OCI-LY1 (cell line): ENCODE results near the gene CD86.
A peak's percentile ranks its signal among the peaks of the same experiment; 100 is the strongest.

Experiments
- H2AFZ ChIP-seq: fragments of 200-600 bp; sonication (generic), shearing (Covaris generic); 2 replicates; pipeline ENCODE4 v1.6.0; 2014; ENCODE audit warnings: antibody characterized with exemption, mild to moderate bottlenecking, low read length
- H3F3A ChIP-seq: fragments of 200-600 bp; sonication (generic), shearing (Covaris generic); 2 replicates; pipeline ENCODE4 v1.6.0; 2014; ENCODE audit warnings: mild to moderate bottlenecking, antibody characterized with exemption, low read length, moderate library complexity; ENCODE audit not compliant: insufficient read depth
- H3K27ac ChIP-seq: fragments of 200-600 bp; sonication (generic); 2 replicates; pipeline ENCODE4 v1.5.1; 2014; ENCODE audit warnings: low read length, mixed run types, mild to moderate bottlenecking, low read depth; ENCODE audit not compliant: poor library complexity, severe bottlenecking
- H3K27me3 ChIP-seq: fragments of 200-600 bp; sonication (generic); 2 replicates; pipeline ENCODE4 v1.6.0; 2014; ENCODE audit warnings: antibody characterized with exemption, mild to moderate bottlenecking, low read length, moderate library complexity; ENCODE audit not compliant: insufficient read depth
- H3K36me3 ChIP-seq: fragments of 200-600 bp; sonication (generic); 2 replicates; pipeline ENCODE4 v1.6.1; 2014; ENCODE audit warnings: mild to moderate bottlenecking, antibody characterized with exemption, low read length, moderate library complexity, mixed read lengths; ENCODE audit not compliant: insufficient read depth
- H3K4me1 ChIP-seq: fragments of 200-600 bp; sonication (generic); 2 replicates; pipeline ENCODE4 v1.5.1; 2014; ENCODE audit warnings: mild to moderate bottlenecking, low read length, moderate library complexity; ENCODE audit not compliant: insufficient read depth, severe bottlenecking
- H3K4me2 ChIP-seq: fragments of 200-600 bp; sonication (generic), shearing (Covaris generic); 2 replicates; pipeline ENCODE4 v1.6.1; 2014; ENCODE audit warnings: low read length
- H3K4me3 ChIP-seq: fragments of 200-600 bp; sonication (generic); 2 replicates; pipeline ENCODE4 v1.5.1; 2014; ENCODE audit warnings: low read length, low read depth, mild to moderate bottlenecking, mixed read lengths; ENCODE audit not compliant: poor library complexity, severe bottlenecking
- H3K79me2 ChIP-seq: fragments of 200-600 bp; shearing (Covaris generic); 2 replicates; pipeline ENCODE4 v1.6.1; 2016; ENCODE audit warnings: mixed run types, low read length, mixed read lengths; ENCODE audit not compliant: insufficient read depth
- H3K9ac ChIP-seq: fragments of 200-600 bp; sonication (generic), shearing (Covaris generic); 2 replicates; pipeline ENCODE4 v1.6.1; 2014; ENCODE audit warnings: mild to moderate bottlenecking, low read length, mixed read lengths
- H3K9me2 ChIP-seq: fragments of 200-600 bp; sonication (generic), shearing (Covaris generic); 2 replicates; pipeline ENCODE4 v1.6.1; 2014; ENCODE audit warnings: low read depth, mild to moderate bottlenecking, low read length, mixed read lengths
- H3K9me3 ChIP-seq: fragments of 200-600 bp; shearing (Covaris generic); 2 replicates; pipeline ENCODE4 v1.6.1; 2014; ENCODE audit warnings: low read length, mixed read lengths
- H4K20me1 ChIP-seq: fragments of 200-600 bp; sonication (generic), shearing (Covaris generic); 2 replicates; pipeline ENCODE4 v1.6.0; 2016; ENCODE audit warnings: mild to moderate bottlenecking, low read length; ENCODE audit not compliant: insufficient read depth
- CTCF ChIP-seq: fragments of 200-600 bp; sonication (generic), shearing (Covaris generic); IDR thresholded peaks from 2 replicates; pipeline ENCODE4 v1.5.1; 2017; ENCODE audit warnings: mild to moderate bottlenecking, antibody characterized with exemption, low read length, moderate library complexity, mixed read lengths
- EZH2 ChIP-seq: fragments of 200-600 bp; sonication (generic), shearing (Covaris generic); IDR thresholded peaks from 2 replicates; pipeline ENCODE4 v1.8.0; 2017; ENCODE audit warnings: borderline replicate concordance, mixed run types, mild to moderate bottlenecking, antibody characterized with exemption, low read length, moderate library complexity, mixed read lengths

CD86 gene

GRCh38 chr3:122066331-122067213 lies 11.4 kb downstream of the CD86 start:
- Histone ChIP-seq H4K20me1 (no peaks in the 10 kb centered on the region), H3K4me2 (peak overlapping the region; percentile 74), H2AFZ (no peak overlapping the region), H3K27me3 (no peaks in the 10 kb centered on the region), H3K79me2 (peaks cover 38% of the 10 kb centered on the region), H3F3A (0 out of 2 replicates have a peak, but pooled peaks cover 5% of the 10 kb centered on the region), H3K9ac (peak overlapping the region; percentile 45), H3K27ac (peak overlapping the region; percentile 88), H3K9me2 (no peaks in the 10 kb centered on the region), H3K4me3 (peak overlapping the region; percentile 48), H3K9me3 (no peaks in the 10 kb centered on the region), H3K4me1 (peaks cover 93% of the 10 kb centered on the region), H3K36me3 (0 out of 2 replicates have a peak, but pooled peaks cover 3% of the 10 kb centered on the region)
- no peak for TF ChIP-seq EZH2
- no peak for TF ChIP-seq CTCF

GRCh38 chr3:122067214-122067550 lies 12.0 kb downstream of the CD86 start:
- Histone ChIP-seq H3K27ac (peak overlapping the region; percentile 88), H3K9me3 (no peaks in the 10 kb centered on the region), H4K20me1 (no peaks in the 10 kb centered on the region), H3K79me2 (peaks cover 32% of the 10 kb centered on the region), H3K9me2 (no peaks in the 10 kb centered on the region), H3K4me3 (peak overlapping the region; percentile 48), H3K36me3 (0 out of 2 replicates have a peak, but pooled peaks cover 3% of the 10 kb centered on the region), H3F3A (0 out of 2 replicates have a peak, but pooled peaks cover 5% of the 10 kb centered on the region), H3K4me2 (peak overlapping the region; percentile 74), H3K4me1 (peaks cover 88% of the 10 kb centered on the region), H2AFZ (no peak overlapping the region), H3K9ac (peak overlapping the region; percentile 39), H3K27me3 (no peaks in the 10 kb centered on the region)
- TF ChIP-seq CTCF = no peak
- no peak for TF ChIP-seq EZH2

- H3K9ac ChIP-seq = peak overlapping the region; percentile 39
- H4K20me1 ChIP-seq = no peaks in the 10 kb centered on the region
- peak overlapping the region; percentile 48 for H3K4me3 ChIP-seq
- H3K79me2 ChIP-seq = peaks cover 26% of the 10 kb centered on the region
- 0 out of 2 replicates have a peak, but pooled peaks cover 3% of the 10 kb centered on the region for H3K36me3 ChIP-seq
- TF ChIP-seq CTCF (no peak), EZH2 (no peak)
- peaks cover 82% of the 10 kb centered on the region for H3K4me1 ChIP-seq
- peak overlapping the region; percentile 74 for H3K4me2 ChIP-seq
- no peaks in the 10 kb centered on the region for H3K27me3 ChIP-seq
- no peaks in the 10 kb centered on the region for H3K9me2 ChIP-seq
- 0 out of 2 replicates have a peak, but pooled peaks cover 5% of the 10 kb centered on the region for H3F3A ChIP-seq
- H3K27ac ChIP-seq = peak overlapping the region; percentile 88
- H2AFZ ChIP-seq = 0 out of 2 replicates have a peak overlapping the region, but pooled peaks have one; percentile 21
- H3K9me3 ChIP-seq = no peaks in the 10 kb centered on the region
Measured at GRCh38 chr3:122067588-122068240, 12.6 kb downstream of the CD86 start.
